GM18861 (cell line): ENCODE data around the gene HNRNPM.

Experiments used
- ATAC-seq: cut with Tn5 transposase; IDR thresholded peaks from one replicate; pipeline ENCODE4 v1.9.1; 2021; ENCODE audit not compliant: unreplicated experiment

The HNRNPM gene

GRCh38 chr19:8536282-8536681 is 91.5 kb downstream of the HNRNPM start:
- no peak for ATAC-seq

GRCh38 chr19:8537099-8537498 is 92.3 kb downstream of the HNRNPM start:
- ATAC-seq: no peak
